Spleen (tissue), 7 donors: ENCODE data around the gene NGRN.

Experiments used
- POLR2A ChIP-seq, 3 donors: fragments of 450-650 bp; IDR thresholded peaks; one replicate each; pipeline ENCODE4 v1.5.1; 2017; ENCODE audit warnings: antibody characterized with exemption in 3 of 3, mild to moderate bottlenecking in 1 of 3
- TF ChIP-seq, protein P1 (sequence below), 11 experiments: fragments of 200-600 bp in 7 of 11; fragments of 450-650 bp in 4 of 11; sonication (generic) in 4 of 11; IDR thresholded peaks in 8 of 11; conservative IDR thresholded peaks in 3 of 11; 1 replicate in 7 of 11; 2 replicates in 4 of 11; pipeline versions ENCODE4 v1.4.0 to v1.8.0; 2016 to 2021; ENCODE audit warnings: antibody characterized with exemption in 11 of 11, inconsistent platforms in 4 of 11, mild to moderate bottlenecking in 1 of 11
- donor health status: DM: no; HTN: no; CAD: no; lungs with moderate emphysema.
- donor health status: DM: no; HTN: no; CAD: no.
- donor health status: DM: no; HTN: no; CAD: no.

DNA sequence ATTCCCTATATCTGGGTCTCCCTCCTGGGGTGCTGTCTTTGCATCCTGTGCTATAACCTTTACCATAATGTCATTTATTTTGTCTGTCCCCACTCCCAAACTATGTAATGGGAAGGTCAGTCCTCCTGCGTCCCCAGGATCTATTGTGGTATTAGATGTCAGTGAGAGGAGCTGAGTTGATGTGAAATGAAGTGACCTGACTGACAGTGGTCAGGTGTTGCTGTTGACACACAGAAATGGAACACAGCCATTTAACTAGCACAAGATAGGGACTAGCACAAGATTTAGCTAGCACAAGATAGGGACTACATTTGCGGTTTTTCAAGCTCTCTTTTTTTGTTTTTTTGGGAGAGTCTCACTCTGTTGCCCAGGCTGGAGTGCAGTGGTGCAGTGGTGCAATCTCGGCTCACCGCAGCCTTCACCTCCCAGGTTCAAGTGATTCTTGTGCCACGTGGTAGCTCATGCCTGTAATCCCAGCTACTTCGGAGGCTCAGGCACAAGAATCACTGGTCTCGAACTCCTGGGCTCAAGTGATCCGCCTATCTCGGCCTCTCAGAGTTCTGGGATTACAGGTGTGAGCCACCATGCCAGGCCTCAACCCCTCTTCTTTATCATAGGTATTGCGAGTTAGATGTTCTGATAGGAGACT, 5.2 kb downstream of the NGRN start:
- TF ChIP-seq, protein P1, sequence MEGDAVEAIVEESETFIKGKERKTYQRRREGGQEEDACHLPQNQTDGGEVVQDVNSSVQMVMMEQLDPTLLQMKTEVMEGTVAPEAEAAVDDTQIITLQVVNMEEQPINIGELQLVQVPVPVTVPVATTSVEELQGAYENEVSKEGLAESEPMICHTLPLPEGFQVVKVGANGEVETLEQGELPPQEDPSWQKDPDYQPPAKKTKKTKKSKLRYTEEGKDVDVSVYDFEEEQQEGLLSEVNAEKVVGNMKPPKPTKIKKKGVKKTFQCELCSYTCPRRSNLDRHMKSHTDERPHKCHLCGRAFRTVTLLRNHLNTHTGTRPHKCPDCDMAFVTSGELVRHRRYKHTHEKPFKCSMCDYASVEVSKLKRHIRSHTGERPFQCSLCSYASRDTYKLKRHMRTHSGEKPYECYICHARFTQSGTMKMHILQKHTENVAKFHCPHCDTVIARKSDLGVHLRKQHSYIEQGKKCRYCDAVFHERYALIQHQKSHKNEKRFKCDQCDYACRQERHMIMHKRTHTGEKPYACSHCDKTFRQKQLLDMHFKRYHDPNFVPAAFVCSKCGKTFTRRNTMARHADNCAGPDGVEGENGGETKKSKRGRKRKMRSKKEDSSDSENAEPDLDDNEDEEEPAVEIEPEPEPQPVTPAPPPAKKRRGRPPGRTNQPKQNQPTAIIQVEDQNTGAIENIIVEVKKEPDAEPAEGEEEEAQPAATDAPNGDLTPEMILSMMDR (IDR thresholded peaks at IDR 0.05 in 8 of 11, conservative IDR thresholded peaks at IDR 0.05 in 3 of 11): no peak
- no peak for TF ChIP-seq POLR2A (IDR thresholded peaks at IDR 0.05)
